ENCODE data around the gene ZNF423.

The ZNF423 gene

GRCh38 chr16:49491771-49492761, 363.8 kb downstream of the ZNF423 start:
- DNase-seq (ENCODE audit: low read depth) = no peak

GRCh38 chr16:49491106-49491670, 364.7 kb downstream of the ZNF423 start:
- no peak for DNase-seq (ENCODE audit: low read depth)

DNA sequence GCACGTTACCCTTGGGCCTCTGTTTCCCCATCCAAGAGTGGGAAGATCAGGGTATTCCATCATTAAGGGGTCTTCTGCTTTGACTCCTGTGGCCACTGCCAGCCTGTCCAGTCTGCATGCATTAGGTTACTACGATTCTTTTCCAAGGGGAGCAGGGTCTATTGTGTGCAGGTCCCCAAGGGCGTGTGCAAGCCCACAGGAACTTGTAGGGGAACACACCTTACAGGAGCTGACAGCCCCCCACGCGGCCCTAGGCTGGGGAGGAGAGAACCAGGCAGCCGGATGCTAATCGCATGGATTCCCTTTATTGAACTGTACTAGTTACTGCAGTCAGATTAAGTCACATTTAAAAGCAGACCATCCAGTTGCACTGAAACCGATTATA, 365.6 kb downstream of the ZNF423 start:
- DNase-seq (ENCODE audit: low read depth) = no peak

GRCh38 chr16:49489686-49490320, 366.1 kb downstream of the ZNF423 start:
- DNase-seq (ENCODE audit: low read depth) = no peak

GRCh38 chr16:49488740-49489525, 367.0 kb downstream of the ZNF423 start:
- DNase-seq (ENCODE audit: low read depth) = no peak

GRCh38 chr16:49488336-49488735, 367.6 kb downstream of the ZNF423 start:
- no peak for DNase-seq (ENCODE audit: low read depth)

GRCh38 chr16:49487746-49488145, 368.2 kb downstream of the ZNF423 start:
- no peak for DNase-seq (ENCODE audit: low read depth)

DNA sequence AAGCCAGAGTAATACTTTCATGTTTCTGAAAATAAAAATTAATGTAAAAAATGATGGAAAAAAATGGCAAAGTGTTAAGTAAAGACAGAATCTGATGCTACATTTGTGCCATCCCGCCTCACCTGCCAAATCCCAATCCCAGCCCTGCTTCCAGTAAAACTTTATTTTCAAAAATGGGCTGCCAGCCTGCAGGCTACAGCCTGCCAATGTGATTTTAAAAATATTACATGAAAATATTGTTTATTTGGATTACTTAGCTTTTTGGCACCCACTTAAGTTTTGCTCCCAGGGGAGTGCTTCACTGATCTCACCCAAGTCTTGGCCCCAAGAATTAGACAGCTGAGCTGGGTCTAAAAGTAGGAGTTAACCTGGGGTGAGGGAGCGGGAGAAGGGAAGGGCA, 369.5 kb downstream of the ZNF423 start:
- no peak for DNase-seq (ENCODE audit: low read depth)

- no peak for DNase-seq (ENCODE audit: low read depth)
Measured at GRCh38 chr16:49485663-49486062, 370.2 kb downstream of the ZNF423 start.

DNA sequence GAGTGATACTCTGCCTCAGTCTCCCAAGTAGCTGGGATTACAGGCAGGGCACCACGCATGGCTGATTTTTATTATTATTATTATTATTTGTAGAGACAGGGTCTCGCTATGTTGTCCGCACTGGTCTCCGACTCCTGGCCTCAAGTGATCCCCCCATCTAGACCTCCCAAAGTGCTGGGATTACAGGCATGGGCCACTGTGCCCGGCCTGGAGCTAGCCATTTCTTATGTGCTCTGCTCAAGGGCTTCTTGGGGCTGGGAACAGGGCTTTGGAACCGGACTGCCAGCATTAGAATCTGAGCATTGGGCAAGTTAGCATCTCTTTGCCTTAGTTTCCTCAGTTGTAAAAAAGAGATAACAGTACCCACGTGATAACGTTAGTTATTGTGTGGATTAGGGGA, 371.0 kb downstream of the ZNF423 start:
- no peak for DNase-seq (ENCODE audit: low read depth)

GRCh38 chr16:49484451-49484849, 371.5 kb downstream of the ZNF423 start:
- no peak for DNase-seq (ENCODE audit: low read depth)

DNA sequence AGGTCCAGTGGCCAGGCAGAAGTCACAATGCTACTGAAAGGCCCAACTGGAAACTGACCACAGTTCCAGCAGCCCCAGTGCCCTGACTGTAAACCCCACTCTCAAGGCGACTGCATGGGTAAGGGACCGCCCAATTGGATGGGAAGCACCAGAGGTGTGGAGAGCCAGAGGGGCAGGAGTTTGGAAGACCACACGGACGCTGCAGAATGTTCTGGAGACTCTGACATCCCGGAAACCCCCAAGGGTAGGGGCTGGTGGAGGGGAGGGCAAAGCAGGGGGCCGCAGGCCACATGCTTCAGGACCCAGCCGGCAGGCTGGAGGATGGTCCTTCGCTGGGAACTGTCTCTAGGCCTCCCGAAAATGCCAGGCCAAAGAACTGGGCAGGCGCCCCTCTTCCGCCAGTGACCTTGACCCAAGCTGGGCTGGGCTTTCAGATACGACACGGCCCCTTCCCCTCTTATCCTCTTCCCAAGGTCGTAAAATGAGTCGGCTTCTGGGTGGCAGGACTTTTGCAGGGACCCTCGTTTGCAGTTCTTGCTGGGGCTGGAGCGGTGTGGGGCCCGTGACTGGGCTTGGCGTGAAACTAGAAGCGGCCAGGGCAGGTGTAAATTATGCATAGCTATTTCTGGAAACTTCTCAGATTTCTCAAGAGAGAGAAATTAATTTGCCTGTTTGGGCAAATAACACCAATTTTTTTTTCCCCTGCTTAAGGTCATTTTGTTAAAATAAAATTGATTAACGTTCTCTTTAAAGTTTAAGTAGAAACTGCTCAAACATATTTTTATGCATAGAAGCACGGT, 372.1 kb downstream of the ZNF423 start:
- no peak for DNase-seq (ENCODE audit: low read depth)

DNA sequence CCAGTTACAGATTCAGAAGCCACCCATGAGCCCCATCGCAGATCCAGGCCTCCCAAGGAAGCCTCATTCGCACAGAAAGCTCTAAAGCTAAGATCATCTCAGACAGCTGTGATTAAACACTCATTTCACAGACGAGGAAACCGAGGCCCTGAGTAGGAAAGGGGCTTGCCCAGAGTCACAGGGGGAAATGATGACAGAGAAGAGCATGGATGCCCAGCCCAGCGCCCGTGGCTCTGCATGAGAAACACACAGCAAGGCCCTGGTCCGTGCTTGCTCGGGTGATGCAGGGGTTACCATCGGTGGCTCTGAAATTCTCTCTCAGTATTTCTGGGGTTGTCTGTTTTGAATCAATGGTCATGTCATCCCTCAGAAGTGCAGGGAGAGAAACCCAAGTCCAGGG, 372.7 kb downstream of the ZNF423 start:
- DNase-seq (ENCODE audit: low read depth) = no peak

DNA sequence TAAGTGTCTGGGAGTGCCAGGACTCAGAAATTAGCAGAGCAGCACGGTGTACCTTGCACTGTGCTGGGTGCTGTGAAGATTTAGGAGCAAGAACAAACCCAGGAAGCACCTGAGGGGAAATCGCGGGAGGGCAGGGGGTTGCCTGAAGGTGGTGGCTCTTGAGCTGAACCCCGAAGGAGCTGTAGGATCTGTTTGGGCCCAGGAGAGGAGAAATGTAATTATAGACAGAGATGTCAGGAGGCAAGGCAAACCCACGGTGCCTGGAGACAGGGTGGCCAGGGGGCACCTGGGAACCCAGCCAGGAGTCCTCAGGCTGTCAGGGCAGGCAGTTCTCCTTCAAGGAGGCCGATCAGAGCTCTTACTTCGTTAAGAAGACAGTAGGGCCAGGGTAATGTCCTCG, 373.2 kb downstream of the ZNF423 start:
- no peak for DNase-seq (ENCODE audit: low read depth)

DNA sequence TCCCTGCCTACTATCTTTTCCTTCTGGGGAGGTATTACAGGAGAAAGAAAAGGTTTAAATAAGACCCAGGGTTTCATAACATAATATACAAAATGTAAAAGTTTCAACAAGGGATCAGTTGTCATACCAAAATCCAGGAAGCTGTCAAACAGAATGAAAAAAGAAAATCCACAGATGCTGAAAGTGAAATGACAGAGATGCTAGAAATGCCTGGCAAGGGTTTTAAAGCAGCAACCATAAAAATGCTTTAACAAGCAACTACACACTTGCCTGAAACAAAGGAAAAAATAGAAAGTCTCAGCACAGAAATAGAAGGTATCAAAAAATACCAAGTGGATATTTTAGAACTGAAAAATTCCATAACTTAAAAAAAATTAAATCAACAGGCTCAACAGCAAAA, 377.3 kb downstream of the ZNF423 start:
- no peak for DNase-seq (ENCODE audit: low read depth)

GRCh38 chr16:49478107-49478506, 377.8 kb downstream of the ZNF423 start:
- no peak for DNase-seq (ENCODE audit: low read depth)

DNA sequence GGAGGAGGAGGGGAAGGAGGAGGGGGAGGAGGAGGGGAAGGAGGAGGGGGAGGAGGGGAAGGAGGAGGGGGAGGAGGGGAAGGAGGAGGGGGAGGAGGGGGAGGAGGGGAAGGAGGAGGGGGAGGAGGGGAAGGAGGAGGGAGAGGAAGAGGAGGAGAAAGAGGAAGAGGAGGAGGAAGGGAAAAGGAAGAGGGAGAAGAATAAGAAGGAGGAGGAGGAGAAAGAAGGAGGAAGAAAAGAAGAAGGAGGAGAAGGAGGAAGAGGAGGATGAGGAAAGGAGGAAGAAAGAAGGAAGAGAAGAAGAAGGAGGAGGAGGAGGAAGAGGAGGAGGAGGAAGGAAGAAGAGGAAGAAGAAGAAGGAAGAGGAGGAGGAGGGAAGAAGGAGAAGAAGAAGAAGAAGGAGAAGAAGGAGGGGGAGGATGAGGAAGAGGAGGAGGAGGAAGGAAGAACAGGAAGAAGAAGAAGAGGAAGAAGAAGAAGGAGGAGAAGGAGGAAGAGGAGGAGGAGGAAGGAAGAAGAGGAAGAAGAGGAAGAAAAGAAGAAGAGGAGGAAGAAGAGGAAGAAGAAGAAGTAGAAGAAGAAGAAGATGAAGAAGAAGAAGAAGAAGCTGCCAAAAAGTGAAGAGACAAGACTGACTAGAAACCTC, 378.5 kb downstream of the ZNF423 start:
- DNase-seq (ENCODE audit: low read depth) = no peak

DNA sequence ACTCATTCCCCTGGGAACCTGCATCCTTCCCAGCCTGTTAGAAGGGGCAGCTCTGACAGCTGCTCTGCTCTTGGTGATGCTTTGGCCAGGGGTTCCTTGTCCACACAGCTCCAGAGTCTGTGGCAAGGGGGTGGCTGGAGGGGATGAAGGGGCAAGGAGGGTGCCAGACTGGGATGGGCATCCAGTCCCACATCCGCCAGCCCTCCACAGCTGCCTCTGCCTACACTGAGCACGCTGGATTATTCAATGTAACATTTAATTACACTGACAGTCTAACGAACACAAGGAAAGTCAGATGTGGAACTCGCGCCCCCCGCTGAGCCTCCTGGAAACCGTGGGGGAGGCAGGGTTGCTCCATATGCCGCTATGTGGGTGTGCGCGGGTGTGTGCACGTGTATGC, 381.2 kb downstream of the ZNF423 start:
- DNase-seq (ENCODE audit: low read depth) = no peak

DNA sequence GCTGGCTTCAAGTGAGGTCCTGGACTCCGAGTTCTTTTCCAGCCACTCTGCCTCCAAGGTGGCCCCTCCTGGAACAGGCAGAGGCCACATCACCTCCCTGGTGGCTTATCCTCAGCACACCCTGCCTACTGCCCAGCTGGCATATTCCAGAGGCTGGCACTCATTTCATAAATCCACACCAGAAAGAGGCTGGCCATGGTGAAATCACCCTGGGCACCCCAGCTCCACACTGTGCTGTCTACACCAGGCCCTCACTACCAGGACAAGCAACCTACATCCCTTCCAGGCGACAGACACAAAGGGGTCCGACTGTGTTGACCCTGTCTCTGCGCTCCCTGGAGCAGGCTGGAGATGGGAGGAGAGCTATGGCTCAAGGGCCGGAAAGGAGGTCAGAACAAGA, 382.1 kb downstream of the ZNF423 start:
- DNase-seq (ENCODE audit: low read depth) = no peak

DNA sequence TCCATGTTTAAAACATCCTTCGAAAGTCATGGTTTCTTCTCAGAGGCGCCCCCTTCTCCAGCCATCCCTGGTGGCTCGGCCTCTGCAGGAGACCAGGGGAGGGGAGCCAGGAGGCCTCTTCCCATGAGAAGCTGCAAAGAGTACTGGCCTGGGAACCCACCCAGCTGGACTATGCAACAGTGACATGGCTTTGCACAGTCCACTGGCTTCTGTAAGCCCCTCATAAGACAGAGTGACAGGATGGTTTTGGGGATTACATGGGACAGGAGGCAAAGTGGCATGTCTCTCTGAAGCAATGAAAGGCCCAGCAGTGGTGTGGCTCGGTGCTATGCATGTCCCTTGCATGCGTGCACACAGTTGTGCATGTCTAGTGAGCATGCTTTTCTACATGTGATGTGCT, 382.8 kb downstream of the ZNF423 start:
- DNase-seq (ENCODE audit: low read depth) = no peak

- no peak for DNase-seq (ENCODE audit: low read depth)
Measured at GRCh38 chr16:49472598-49472997, 383.3 kb downstream of the ZNF423 start.
